PFSK-1 (cell line): Measurements from ENCODE around the gene BCL2.

ENCODE experiments used
- FOXP2 ChIP-seq: optimal IDR thresholded peaks from 2 replicates; pipeline ENCODE3; 2011; ENCODE audit warnings: borderline replicate concordance, control low read depth, inconsistent platforms; ENCODE audit not compliant: insufficient read depth; ENCODE audit errors: extremely low read length, extremely low read depth
- POLR2AphosphoS5 ChIP-seq: IDR thresholded peaks from 2 replicates; pipeline ENCODE4 v1.6.1; 2012; ENCODE audit warnings: low read depth, mild to moderate bottlenecking, control low read depth, low read length, moderate library complexity
- REST ChIP-seq, 2 experiments: IDR thresholded peaks; 2 replicates each; pipeline versions ENCODE4 v1.6.1 to v1.8.0; 2011 to 2012; ENCODE audit warnings: low read depth in 2 of 2, low read length in 2 of 2, control low read depth in 1 of 2, inconsistent platforms in 1 of 2, mild to moderate bottlenecking in 1 of 2, moderate library complexity in 1 of 2; ENCODE audit not compliant: insufficient read depth in 1 of 2
- SIN3A ChIP-seq: IDR thresholded peaks from 2 replicates; pipeline ENCODE4 v1.6.1; 2012; ENCODE audit warnings: mild to moderate bottlenecking, low read length, moderate library complexity, borderline replicate concordance; ENCODE audit not compliant: insufficient read depth
- TAF1 ChIP-seq: IDR thresholded peaks from 2 replicates; pipeline ENCODE4 v1.6.1; 2012; ENCODE audit warnings: low read length, control low read depth, borderline replicate concordance; ENCODE audit not compliant: insufficient read depth

The BCL2 gene

GRCh38 chr18:63254716-63255399, 64.7 kb downstream of the BCL2 start:
- TF ChIP-seq SIN3A (0 out of 2 replicates have a peak, but pooled peaks have one; percentile 5), TAF1 (no peak)

GRCh38 chr18:63253428-63254372, 65.9 kb downstream of the BCL2 start:
- TF ChIP-seq TAF1 (no peak), SIN3A (no peak), REST (IDR thresholded peaks at IDR 0.05; ENCODE audit: insufficient read depth in 1 of 2, low read depth in 2 of 2, low read length in 2 of 2) (no peak), POLR2AphosphoS5 (no peak), FOXP2 (no peak)

GRCh38 chr18:63253014-63253413, 66.6 kb downstream of the BCL2 start:
- no peak for TF ChIP-seq REST (IDR thresholded peaks at IDR 0.05; ENCODE audit: insufficient read depth in 1 of 2, low read depth in 2 of 2, low read length in 2 of 2)

- no peak for TF ChIP-seq SIN3A
- TF ChIP-seq FOXP2 = no peak
- no peak for TF ChIP-seq TAF1
- no peak for TF ChIP-seq POLR2AphosphoS5
- no peak for TF ChIP-seq REST (IDR thresholded peaks at IDR 0.05; ENCODE audit: insufficient read depth in 1 of 2, low read depth in 2 of 2, low read length in 2 of 2)
Observed at GRCh38 chr18:63249771-63250170, 69.8 kb downstream of the BCL2 start.

GRCh38 chr18:63247926-63248325, 71.6 kb downstream of the BCL2 start:
- no peak for TF ChIP-seq FOXP2

GRCh38 chr18:63247506-63247905, 72.1 kb downstream of the BCL2 start:
- TF ChIP-seq TAF1 (no peak), SIN3A (no peak), POLR2AphosphoS5 (no peak), REST (IDR thresholded peaks at IDR 0.05; ENCODE audit: insufficient read depth in 1 of 2, low read depth in 2 of 2, low read length in 2 of 2) (no peak), FOXP2 (no peak)
